Esophagus squamous epithelium (tissue), 4 donors: Measurements from ENCODE around the gene LAGE3.

Source experiments
- POLR2A ChIP-seq, 4 donors: fragments of 450-650 bp; IDR thresholded peaks; one replicate each; pipeline ENCODE4 v1.6.1; 2017; ENCODE audit warnings: antibody characterized with exemption in 4 of 4, mild to moderate bottlenecking in 4 of 4, moderate library complexity in 3 of 4
- TF ChIP-seq, protein P1 (sequence below), 6 experiments: fragments of 450-650 bp in 4 of 6; fragments of 200-600 bp in 2 of 6; sonication (generic) in 2 of 6; IDR thresholded peaks; one replicate each; pipeline ENCODE4 v1.5.1; 2016 to 2019; ENCODE audit warnings: antibody characterized with exemption in 6 of 6, mild to moderate bottlenecking in 4 of 6, moderate library complexity in 4 of 6

DNA sequence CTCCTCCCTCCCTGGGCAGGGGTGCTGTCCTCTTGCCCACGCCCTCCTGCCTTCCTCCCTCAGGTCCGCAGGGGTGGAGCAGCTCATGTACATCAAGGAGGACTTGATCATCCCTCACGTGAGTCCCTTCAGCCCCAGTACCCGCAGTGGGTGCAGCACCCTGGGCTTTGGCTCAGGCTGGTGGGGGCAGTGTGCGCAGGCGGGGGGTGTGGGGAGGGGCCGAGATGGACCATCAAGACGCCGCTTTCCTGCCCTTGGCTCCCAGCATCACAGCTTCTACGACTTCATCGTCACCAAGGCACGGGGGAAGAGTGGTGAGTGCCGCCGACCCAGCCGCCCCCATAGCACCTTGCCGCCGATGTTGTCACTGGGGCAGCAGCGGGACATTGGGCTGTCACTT is 29.5 kb downstream of the LAGE3 start:
- no peak for TF ChIP-seq POLR2A (IDR thresholded peaks at IDR 0.05)
- TF ChIP-seq, protein P1, sequence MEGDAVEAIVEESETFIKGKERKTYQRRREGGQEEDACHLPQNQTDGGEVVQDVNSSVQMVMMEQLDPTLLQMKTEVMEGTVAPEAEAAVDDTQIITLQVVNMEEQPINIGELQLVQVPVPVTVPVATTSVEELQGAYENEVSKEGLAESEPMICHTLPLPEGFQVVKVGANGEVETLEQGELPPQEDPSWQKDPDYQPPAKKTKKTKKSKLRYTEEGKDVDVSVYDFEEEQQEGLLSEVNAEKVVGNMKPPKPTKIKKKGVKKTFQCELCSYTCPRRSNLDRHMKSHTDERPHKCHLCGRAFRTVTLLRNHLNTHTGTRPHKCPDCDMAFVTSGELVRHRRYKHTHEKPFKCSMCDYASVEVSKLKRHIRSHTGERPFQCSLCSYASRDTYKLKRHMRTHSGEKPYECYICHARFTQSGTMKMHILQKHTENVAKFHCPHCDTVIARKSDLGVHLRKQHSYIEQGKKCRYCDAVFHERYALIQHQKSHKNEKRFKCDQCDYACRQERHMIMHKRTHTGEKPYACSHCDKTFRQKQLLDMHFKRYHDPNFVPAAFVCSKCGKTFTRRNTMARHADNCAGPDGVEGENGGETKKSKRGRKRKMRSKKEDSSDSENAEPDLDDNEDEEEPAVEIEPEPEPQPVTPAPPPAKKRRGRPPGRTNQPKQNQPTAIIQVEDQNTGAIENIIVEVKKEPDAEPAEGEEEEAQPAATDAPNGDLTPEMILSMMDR (IDR thresholded peaks at IDR 0.05) = no peak
